Nephron progenitor cell (in vitro differentiated cells): Measurements from ENCODE around the gene SFT2D2.

Experiments
- DNase-seq: peaks from one replicate; pipeline ENCODE4 v3.0.0; 2021
- H3K27ac Mint-ChIP-seq: 2 replicates; pipeline ENCODE4 v1.8.0; 2021; ENCODE audit warnings: mild to moderate bottlenecking, moderate library complexity, mixed read lengths
- H3K27me3 Mint-ChIP-seq: 2 replicates; pipeline ENCODE4 v1.8.0; 2021; ENCODE audit warnings: mild to moderate bottlenecking, low read depth, mixed read lengths; ENCODE audit not compliant: poor library complexity
- H3K36me3 Mint-ChIP-seq: 2 replicates; pipeline ENCODE4 v1.8.0; 2021; ENCODE audit warnings: low read depth, mixed read lengths
- H3K4me1 Mint-ChIP-seq: 2 replicates; pipeline ENCODE4 v1.8.0; 2021; ENCODE audit warnings: mixed read lengths
- H3K4me3 Mint-ChIP-seq: 2 replicates; pipeline ENCODE4 v1.8.0; 2021; ENCODE audit warnings: mild to moderate bottlenecking, moderate library complexity, mixed read lengths
- H3K9me3 Mint-ChIP-seq: 2 replicates; pipeline ENCODE4 v1.8.0; 2021; ENCODE audit warnings: mild to moderate bottlenecking, moderate library complexity, mixed read lengths
- TF ChIP-seq, protein P1 (sequence below): fragments of 200-600 bp; sonication (generic); IDR thresholded peaks from 2 replicates; pipeline ENCODE4 v1.5.0; 2021; ENCODE audit warnings: antibody characterized with exemption

Gene SFT2D2

DNA sequence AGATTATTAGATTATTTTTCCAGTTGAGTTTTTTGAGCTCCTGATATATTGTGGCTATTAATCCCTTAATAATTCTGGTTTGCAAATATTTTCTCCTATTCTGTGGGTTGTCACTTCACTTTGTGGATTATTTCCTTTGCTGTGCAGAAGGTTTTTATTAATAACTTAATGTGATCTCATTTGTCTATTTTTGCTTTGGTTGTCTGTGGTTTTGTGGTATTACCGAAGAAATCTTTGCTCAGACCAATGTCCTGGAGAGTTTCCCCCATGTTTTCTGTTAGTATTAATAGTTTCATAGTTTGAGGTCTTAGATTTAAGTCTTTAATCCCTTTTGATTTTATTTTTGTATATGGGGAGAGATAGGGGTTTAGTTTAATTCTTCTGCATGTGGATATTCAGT is 47.8 kb downstream of the SFT2D2 start:
- H3K9me3 Mint-ChIP-seq = peaks cover 21% of the 10 kb centered on the region
- H3K4me3 Mint-ChIP-seq = no peak overlapping the region
- H3K36me3 Mint-ChIP-seq = no peaks in the 10 kb centered on the region
- no peaks in the 10 kb centered on the region for H3K27me3 Mint-ChIP-seq
- TF ChIP-seq, protein P1, sequence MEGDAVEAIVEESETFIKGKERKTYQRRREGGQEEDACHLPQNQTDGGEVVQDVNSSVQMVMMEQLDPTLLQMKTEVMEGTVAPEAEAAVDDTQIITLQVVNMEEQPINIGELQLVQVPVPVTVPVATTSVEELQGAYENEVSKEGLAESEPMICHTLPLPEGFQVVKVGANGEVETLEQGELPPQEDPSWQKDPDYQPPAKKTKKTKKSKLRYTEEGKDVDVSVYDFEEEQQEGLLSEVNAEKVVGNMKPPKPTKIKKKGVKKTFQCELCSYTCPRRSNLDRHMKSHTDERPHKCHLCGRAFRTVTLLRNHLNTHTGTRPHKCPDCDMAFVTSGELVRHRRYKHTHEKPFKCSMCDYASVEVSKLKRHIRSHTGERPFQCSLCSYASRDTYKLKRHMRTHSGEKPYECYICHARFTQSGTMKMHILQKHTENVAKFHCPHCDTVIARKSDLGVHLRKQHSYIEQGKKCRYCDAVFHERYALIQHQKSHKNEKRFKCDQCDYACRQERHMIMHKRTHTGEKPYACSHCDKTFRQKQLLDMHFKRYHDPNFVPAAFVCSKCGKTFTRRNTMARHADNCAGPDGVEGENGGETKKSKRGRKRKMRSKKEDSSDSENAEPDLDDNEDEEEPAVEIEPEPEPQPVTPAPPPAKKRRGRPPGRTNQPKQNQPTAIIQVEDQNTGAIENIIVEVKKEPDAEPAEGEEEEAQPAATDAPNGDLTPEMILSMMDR = no peak
- DNase-seq = no peak
- H3K4me1 Mint-ChIP-seq = no peaks in the 10 kb centered on the region
- no peak overlapping the region for H3K27ac Mint-ChIP-seq

DNA sequence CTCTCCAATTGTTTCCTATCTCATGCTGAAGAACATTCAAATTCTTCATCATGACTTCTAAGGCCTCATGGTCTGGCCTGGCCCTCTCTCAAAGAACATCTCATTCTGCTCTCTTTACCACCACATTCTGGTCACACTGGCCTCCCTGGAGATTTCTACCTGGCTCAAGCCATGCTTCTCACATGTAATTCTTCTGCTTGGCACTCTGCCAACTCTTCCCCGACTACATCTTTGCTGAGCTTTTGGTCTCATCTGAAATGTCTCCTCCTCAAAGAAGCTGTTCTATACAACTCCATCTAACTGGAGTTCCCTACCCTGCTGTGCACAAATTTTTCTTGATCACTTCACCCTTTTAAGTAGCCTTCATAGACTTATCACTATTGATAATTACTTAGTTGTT is 53.4 kb downstream of the SFT2D2 start:
- H3K27me3 Mint-ChIP-seq = no peaks in the 10 kb centered on the region
- no peak overlapping the region for H3K4me3 Mint-ChIP-seq
- TF ChIP-seq, protein P1 = no peak
- peaks cover 21% of the 10 kb centered on the region for H3K9me3 Mint-ChIP-seq
- no peak overlapping the region for H3K27ac Mint-ChIP-seq
- no peak for DNase-seq
- H3K36me3 Mint-ChIP-seq = no peaks in the 10 kb centered on the region
- no peaks in the 10 kb centered on the region for H3K4me1 Mint-ChIP-seq

DNA sequence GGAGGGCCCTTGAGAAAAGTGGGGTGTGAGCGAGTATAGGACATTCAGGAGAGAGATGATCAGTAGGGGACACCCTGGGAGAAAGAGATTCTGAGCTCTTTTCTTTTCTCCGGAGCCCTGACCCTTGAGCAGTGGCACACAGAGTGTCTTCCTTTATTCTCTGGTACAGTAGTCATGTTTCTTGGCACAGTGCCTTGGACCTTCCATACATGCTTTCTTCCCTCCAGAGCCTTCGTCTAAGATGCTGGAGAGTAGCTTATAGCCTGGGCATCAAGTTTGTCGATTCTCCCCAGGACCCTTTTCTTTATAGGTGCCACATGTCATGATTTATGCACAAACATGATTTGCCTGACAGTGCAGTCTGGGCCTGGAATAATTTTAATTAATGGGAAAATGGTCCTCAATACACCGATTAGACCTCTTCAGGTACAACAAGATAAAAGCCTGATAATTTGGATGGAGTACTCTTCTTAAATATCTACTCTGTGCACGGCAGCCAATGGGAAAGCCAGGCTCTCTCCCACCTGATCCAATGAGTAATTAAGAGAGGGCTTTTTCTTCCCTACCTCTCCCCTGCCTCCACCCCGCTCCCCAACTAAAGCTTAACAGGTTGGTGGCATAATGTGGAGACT is 54.6 kb downstream of the SFT2D2 start, which contains the start of gene TBX19:
TBX19 (plus strand) TSS at position 582 of the 632 bp plus-strand sequence. CDS start 214 bp downstream, outside the sequence.
- no peak within 1 kb of the TSS for H3K4me3 Mint-ChIP-seq
- TF ChIP-seq, protein P1 = no peak
- DNase-seq = no peak
- H3K4me1 Mint-ChIP-seq = peaks cover 8% of the 10 kb centered on the region
- no peaks in the 10 kb centered on the region for H3K27me3 Mint-ChIP-seq
- H3K36me3 Mint-ChIP-seq = no peaks in the 10 kb centered on the region
- peaks cover 21% of the 10 kb centered on the region for H3K9me3 Mint-ChIP-seq
- H3K27ac Mint-ChIP-seq = no peak within 1 kb of the TSS

DNA sequence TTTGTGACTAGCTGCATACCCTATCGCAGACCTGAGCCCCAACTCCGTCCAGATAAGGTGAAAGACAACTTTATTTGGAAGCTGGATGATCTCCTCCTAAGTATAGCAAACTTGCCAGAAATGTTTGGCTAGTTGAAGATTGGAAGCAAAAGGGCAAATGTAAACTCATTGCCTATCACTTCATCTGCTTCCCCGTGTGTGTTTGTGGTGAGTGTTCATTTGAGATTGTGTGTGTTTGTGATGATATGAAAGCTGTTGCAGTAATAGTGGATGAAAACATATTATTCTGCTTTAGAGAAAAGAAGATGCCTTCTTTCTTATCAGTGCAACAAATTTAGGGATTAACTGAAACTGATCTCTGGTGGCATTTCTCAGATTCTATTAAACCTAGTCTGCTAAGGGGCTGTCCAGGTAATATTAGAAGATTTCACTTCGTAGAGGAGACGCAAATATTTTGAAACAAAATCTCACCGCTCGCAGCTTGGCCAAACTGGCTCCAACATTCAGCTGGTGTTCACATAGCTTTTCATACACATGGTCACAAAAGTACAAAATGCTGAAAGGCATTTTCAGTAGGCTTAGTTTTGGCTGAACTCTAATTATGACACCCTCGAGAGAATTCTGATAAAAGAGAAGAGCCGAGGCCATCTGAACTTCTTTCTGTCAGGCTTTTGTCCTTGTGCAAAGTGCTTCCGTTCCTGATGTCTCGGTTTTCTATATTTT is 56.0 kb downstream of the SFT2D2 start:
- H3K4me1 Mint-ChIP-seq = peaks cover 11% of the 10 kb centered on the region
- no peaks in the 10 kb centered on the region for H3K36me3 Mint-ChIP-seq
- no peak overlapping the region for H3K27ac Mint-ChIP-seq
- H3K9me3 Mint-ChIP-seq = peaks cover 13% of the 10 kb centered on the region
- no peak overlapping the region for H3K4me3 Mint-ChIP-seq
- TF ChIP-seq, protein P1 = no peak
- no peak for DNase-seq
- H3K27me3 Mint-ChIP-seq = no peaks in the 10 kb centered on the region

DNA sequence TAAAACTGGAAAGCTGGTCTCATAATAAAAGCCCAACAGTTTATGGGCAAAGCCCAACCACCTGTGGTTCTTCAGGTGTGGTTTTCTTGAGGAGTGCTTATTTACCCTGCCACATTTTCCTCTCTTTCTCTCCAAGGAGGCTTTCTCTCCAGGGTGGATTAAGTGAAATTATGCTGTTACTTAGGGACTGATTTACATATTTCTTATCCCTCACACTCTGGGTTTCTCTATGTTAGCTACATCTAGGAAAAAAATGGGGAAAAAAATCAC is 59.7 kb downstream of the SFT2D2 start:
- TF ChIP-seq, protein P1 = no peak
- peaks cover 11% of the 10 kb centered on the region for H3K4me1 Mint-ChIP-seq
- DNase-seq = no peak
- no peak overlapping the region for H3K27ac Mint-ChIP-seq
- H3K9me3 Mint-ChIP-seq = no peaks in the 10 kb centered on the region
- no peaks in the 10 kb centered on the region for H3K27me3 Mint-ChIP-seq
- no peak overlapping the region for H3K4me3 Mint-ChIP-seq
- H3K36me3 Mint-ChIP-seq = no peaks in the 10 kb centered on the region
